HepG2 (cell line): ENCODE measurements around the gene CPN1.

Experiments used
- CTCF ChIP-seq: sonication (generic); formaldehyde crosslinking; IDR thresholded peaks from 2 replicates; pipeline ENCODE4 v1.5.0; 2020; ENCODE audit warnings: mild to moderate bottlenecking, missing genetic modification reagents, moderate library complexity
- HDAC6 ChIP-seq: fragments of 200-600 bp; sonication (generic); IDR thresholded peaks from 2 replicates; pipeline ENCODE4 v1.7.0; 2017; ENCODE audit warnings: mild to moderate bottlenecking, antibody characterized with exemption, low read length, low read depth
- NFRKB ChIP-seq: fragments of 450-650 bp; IDR thresholded peaks from 2 replicates; pipeline ENCODE4 v1.6.1; 2017
- RFXAP ChIP-seq: sonication (generic); formaldehyde crosslinking; IDR thresholded peaks from 2 replicates; pipeline ENCODE4 v1.4.0; 2020; ENCODE audit warnings: missing genetic modification reagents, borderline replicate concordance
- SETDB1 ChIP-seq: sonication (generic); formaldehyde crosslinking; IDR thresholded peaks from 2 replicates; pipeline ENCODE4 v1.5.1; 2020; ENCODE audit warnings: missing genetic modification reagents, mild to moderate bottlenecking, borderline replicate concordance
- ZIK1 ChIP-seq: sonication (generic); formaldehyde crosslinking; IDR thresholded peaks from 2 replicates; pipeline ENCODE4 v1.5.0; 2020; ENCODE audit warnings: mild to moderate bottlenecking, low read depth, missing genetic modification reagents, borderline replicate concordance
- TF ChIP-seq, protein P1 (sequence below): IDR thresholded peaks from 2 replicates; pipeline ENCODE4 v1.6.1; 2012; ENCODE audit warnings: inconsistent platforms
- TF ChIP-seq, protein P2 (sequence below): IDR thresholded peaks from 2 replicates; pipeline ENCODE4 v1.6.1; 2012; ENCODE audit warnings: low read depth, low read length, improper control_type of control experiment
- TF ChIP-seq, protein P3 (sequence below): sonication (generic); formaldehyde crosslinking; IDR thresholded peaks from 2 replicates; pipeline ENCODE4 v1.5.0; 2020; ENCODE audit warnings: missing genetic modification reagents, mild to moderate bottlenecking, borderline replicate concordance

GRCh38 chr10:100045592-100045991, 36.1 kb downstream of the CPN1 start:
- TF ChIP-seq HDAC6 (no peak), RFXAP (CRISPR knock-in tag) (no peak), NFRKB (no peak), CTCF (CRISPR knock-in tag) (no peak), ZIK1 (CRISPR knock-in tag) (no peak), SETDB1 (CRISPR knock-in tag) (no peak)
- TF ChIP-seq, protein P1, sequence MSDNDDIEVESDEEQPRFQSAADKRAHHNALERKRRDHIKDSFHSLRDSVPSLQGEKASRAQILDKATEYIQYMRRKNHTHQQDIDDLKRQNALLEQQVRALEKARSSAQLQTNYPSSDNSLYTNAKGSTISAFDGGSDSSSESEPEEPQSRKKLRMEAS = no peak
- TF ChIP-seq, protein P2, sequence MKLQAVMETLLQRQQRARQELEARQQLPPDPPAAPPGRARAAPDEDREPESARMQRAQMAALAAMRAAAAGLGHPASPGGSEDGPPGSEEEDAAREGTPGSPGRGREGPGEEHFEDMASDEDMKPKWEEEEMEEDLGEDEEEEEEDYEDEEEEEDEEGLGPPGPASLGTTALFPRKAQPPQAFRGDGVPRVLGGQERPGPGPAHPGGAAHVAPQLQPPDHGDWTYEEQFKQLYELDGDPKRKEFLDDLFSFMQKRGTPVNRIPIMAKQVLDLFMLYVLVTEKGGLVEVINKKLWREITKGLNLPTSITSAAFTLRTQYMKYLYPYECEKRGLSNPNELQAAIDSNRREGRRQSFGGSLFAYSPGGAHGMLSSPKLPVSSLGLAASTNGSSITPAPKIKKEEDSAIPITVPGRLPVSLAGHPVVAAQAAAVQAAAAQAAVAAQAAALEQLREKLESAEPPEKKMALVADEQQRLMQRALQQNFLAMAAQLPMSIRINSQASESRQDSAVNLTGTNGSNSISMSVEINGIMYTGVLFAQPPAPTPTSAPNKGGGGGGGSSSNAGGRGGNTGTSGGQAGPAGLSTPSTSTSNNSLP = no peak
- TF ChIP-seq, protein P3, sequence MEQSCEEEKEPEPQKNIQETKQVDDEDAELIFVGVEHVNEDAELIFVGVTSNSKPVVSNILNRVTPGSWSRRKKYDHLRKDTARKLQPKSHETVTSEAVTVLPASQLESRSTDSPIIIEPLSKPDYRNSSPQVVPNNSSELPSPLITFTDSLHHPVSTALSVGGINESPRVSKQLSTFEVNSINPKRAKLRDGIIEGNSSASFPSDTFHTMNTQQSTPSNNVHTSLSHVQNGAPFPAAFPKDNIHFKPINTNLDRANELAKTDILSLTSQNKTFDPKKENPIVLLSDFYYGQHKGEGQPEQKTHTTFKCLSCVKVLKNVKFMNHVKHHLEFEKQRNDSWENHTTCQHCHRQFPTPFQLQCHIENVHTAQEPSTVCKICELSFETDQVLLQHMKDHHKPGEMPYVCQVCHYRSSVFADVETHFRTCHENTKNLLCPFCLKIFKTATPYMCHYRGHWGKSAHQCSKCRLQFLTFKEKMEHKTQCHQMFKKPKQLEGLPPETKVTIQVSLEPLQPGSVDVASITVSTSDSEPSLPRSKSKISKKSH (CRISPR knock-in tag) = no peak
